Stomach (tissue), 9 donors: ENCODE results near the gene SPATA32. TPM values are rescaled to one million over a fixed set of nuclear protein-coding genes. Genes with fewer than 3 reads are reported as not detected.

Experiments
- DNase-seq, 2 donors: peaks; one replicate each; pipeline versions ENCODE4 v3.0.0 to v3.0.0-alpha.2; 2013 to 2019
- H3K27ac ChIP-seq, 5 donors: fragments of 200-600 bp in 4 of 5; sonication (generic) in 4 of 5; one replicate each; pipeline ENCODE4 v1.5.1; 2013 to 2019; ENCODE audit warnings: mild to moderate bottlenecking in 1 of 5, moderate library complexity in 1 of 5
- H3K27me3 ChIP-seq, 3 donors: fragments of 200-600 bp; sonication (generic); one replicate each; pipeline ENCODE4 v1.5.1; 2017 to 2019; ENCODE audit warnings: mixed run types in 1 of 3
- H3K36me3 ChIP-seq, 4 donors: fragments of 200-600 bp; sonication (generic); 1 replicate in 3 of 4; 2 replicates in 1 of 4; pipeline ENCODE4 v1.5.1; 2016 to 2019
- H3K4me1 ChIP-seq, 4 donors: fragments of 200-600 bp; sonication (generic); one replicate each; pipeline ENCODE4 v1.5.1; 2016 to 2019
- H3K4me3 ChIP-seq, 4 donors: fragments of 200-600 bp; sonication (generic) in 3 of 4; one replicate each; pipeline ENCODE4 v1.5.1; 2016 to 2019; ENCODE audit warnings: mild to moderate bottlenecking in 1 of 4
- H3K9me3 ChIP-seq, 4 donors: fragments of 200-600 bp; sonication (generic); one replicate each; pipeline ENCODE4 v1.5.1; 2016 to 2019
- CTCF ChIP-seq, 7 experiments: fragments of 450-650 bp in 4 of 7; fragments of 200-600 bp in 3 of 7; sonication (generic) in 3 of 7; IDR thresholded peaks; one replicate each; pipeline ENCODE4 v1.5.1; 2016 to 2019; ENCODE audit warnings: antibody characterized with exemption in 7 of 7, control low read depth in 2 of 7, mild to moderate bottlenecking in 1 of 7
- EP300 ChIP-seq: sonication (generic); formaldehyde crosslinking; IDR thresholded peaks from one replicate; pipeline ENCODE4 v1.6.1; 2017; ENCODE audit warnings: antibody characterized with exemption
- POLR2A ChIP-seq, 4 donors: fragments of 450-650 bp; IDR thresholded peaks; one replicate each; pipeline ENCODE4 v1.6.1; 2016; ENCODE audit warnings: antibody characterized with exemption in 4 of 4, control low read depth in 2 of 4, mild to moderate bottlenecking in 1 of 4, moderate library complexity in 1 of 4
- POLR2AphosphoS5 ChIP-seq, 3 donors: sonication (generic); formaldehyde crosslinking; IDR thresholded peaks; one replicate each; pipeline ENCODE4 v1.6.1; 2016; ENCODE audit warnings: antibody characterized with exemption in 3 of 3
- WGBS, 5 donors: extraction: QIAGEN DNeasy Blood & Tissue Kit in 3 of 5; methylation state at CpG; one replicate each; pipeline versions ENCODE4 v1.1.5 to v1.1.7; 2013 to 2018; 5-methylcytosine and 5-hydroxymethylcytosine counted together
- intact Hi-C: fragments of 100-400 bp; cut with DNase I; formaldehyde crosslinking; loops from one replicate; pipeline ENCODE4 v1.15.1; 2023; ENCODE audit warnings: low total_unique reads
- polyA plus RNA-seq, 3 donors: library from polyadenylated mRNA; stranded (reverse); fragments of 200-250 nt; gene quantifications; one replicate each; pipeline ENCODE4 v1.2.3, GENCODE V29; 2013
- total RNA-seq, 5 donors: library from RNA; depleted of rRNA; stranded (reverse); fragments of >200 nt; gene quantifications; one replicate each; pipeline versions ENCODE4 v1.1.0 to v1.2.3, GENCODE V29; 2014 to 2016
- donor health status: healthy with polysubstance abuse.
- donor health status: Bipolar disorder and iron deficiency.
- donor health status: healthy.

The SPATA32 gene
- total and polyA plus RNA-seq, 8 donors = not detected

GRCh38 chr17:45291171-45291805, 29.4 kb upstream of the SPATA32 start:
- WGBS, 5 donors = 37 to 48% (median 45%) methylated on average over 5 of the region's 5 CpGs

GRCh38 chr17:45290269-45290765, 28.4 kb upstream of the SPATA32 start:
- no peak for DNase-seq
- Histone ChIP-seq H3K9me3 (no peaks in the 10 kb centered on the region), H3K27ac (peak overlapping the region in 4 of 5 donors; percentile 79 to 88 (median 86)), H3K4me1 (peaks cover 78 to 93% (median 85%) of the 10 kb centered on the region in 4 donors), H3K4me3 (no peak overlapping the region), H3K36me3 (peaks cover 30 to 50% (median 49%) of the 10 kb centered on the region in 4 donors), H3K27me3 (no peaks in the 10 kb centered on the region)
- WGBS, 5 donors = 83 to 91% (median 86%) methylated on average over 11 of the region's 11 CpGs
- intact Hi-C loops = no loop called here
- TF ChIP-seq CTCF (IDR thresholded peaks at IDR 0.05) (no peak), POLR2AphosphoS5 (IDR thresholded peaks at IDR 0.05) (no peak), POLR2A (IDR thresholded peaks at IDR 0.05) (no peak), EP300 (no peak)

More at GRCh38 chr17:45291171-45291805, 29.4 kb upstream of the SPATA32 start:
- intact Hi-C loops = no loop called here
- Histone ChIP-seq H3K9me3 (no peaks in the 10 kb centered on the region), H3K4me1 (peaks cover 87 to 100% (median 94%) of the 10 kb centered on the region in 4 donors), H3K27me3 (no peaks in the 10 kb centered on the region), H3K27ac (peak overlapping the region in 4 of 5 donors; percentile 79 to 88 (median 86)), H3K4me3 (no peak overlapping the region), H3K36me3 (peaks cover 27 to 40% (median 40%) of the 10 kb centered on the region in 4 donors)
- peak in 1 of 3 donors; percentile 44 for TF ChIP-seq POLR2AphosphoS5 (IDR thresholded peaks at IDR 0.05)
- TF ChIP-seq CTCF (IDR thresholded peaks at IDR 0.05) = no peak
- no peak for TF ChIP-seq EP300
- TF ChIP-seq POLR2A (IDR thresholded peaks at IDR 0.05) = no peak
- DNase-seq = no peak

DNA sequence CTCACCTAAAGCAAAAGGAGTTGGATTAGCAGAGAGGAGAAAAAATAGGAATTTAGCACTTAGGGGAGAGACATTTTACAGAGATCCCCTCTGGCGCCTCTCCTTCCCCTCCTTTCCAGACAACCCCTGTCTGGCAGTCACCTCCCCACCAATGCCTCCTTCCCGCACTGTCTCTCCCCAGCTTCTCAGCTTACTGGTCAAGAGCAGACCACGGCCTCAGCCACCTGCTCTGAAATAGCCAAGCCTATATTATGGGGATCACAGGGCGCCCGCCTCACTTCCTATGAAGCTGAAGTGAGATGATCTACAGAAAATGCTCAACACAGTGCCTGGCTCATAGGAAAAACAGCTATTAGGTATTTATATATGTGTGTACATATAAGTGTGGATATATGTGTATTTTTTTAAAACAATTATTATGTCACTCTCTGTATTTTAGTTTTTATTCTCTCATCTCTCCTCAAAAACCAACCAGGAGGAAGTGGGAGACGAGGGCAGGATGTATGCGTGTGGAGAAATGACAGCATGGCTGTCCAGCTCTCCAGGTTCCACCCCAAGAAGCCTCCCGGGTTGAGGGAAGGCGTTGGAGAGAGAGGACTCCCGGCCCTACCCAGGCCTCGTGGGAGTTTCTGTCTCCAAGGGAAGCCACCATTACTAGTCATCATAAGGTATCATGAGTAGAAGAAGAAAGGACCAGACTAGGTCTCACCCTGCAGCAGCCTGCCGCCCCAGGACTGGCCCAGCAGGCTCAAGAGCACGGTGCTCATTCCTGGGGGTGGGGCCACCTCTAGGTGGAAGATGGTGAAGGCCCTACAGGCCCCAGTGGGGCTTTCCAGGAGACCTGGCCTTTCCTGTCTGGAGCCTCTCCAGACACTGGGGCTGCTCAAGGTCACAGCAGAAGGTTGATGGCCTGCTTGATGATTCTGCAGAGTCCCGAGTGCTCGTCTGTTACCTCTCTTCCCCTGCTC, 27.7 kb upstream of the SPATA32 start:
- H3K27me3 ChIP-seq = no peaks in the 10 kb centered on the region
- H3K36me3 ChIP-seq = peaks cover 37 to 57% (median 57%) of the 10 kb centered on the region in 4 donors
- H3K4me3 ChIP-seq = no peak overlapping the region
- peak; percentile 13 to 46 for DNase-seq
- peak overlapping the region; percentile 31 to 88 (median 85) for H3K27ac ChIP-seq
- 59 to 70% (median 67%) methylated on average over 15 of the region's 15 CpGs for WGBS, 5 donors
- peaks cover 70 to 93% (median 82%) of the 10 kb centered on the region in 4 donors for H3K4me1 ChIP-seq
- intact Hi-C loops = no loop called here
- TF ChIP-seq POLR2A (IDR thresholded peaks at IDR 0.05) (no peak), EP300 (no peak), CTCF (IDR thresholded peaks at IDR 0.05) (no peak), POLR2AphosphoS5 (IDR thresholded peaks at IDR 0.05) (no peak)
- no peaks in the 10 kb centered on the region for H3K9me3 ChIP-seq

- Histone ChIP-seq H3K36me3 (peaks cover 44 to 65% (median 64%) of the 10 kb centered on the region in 4 donors), H3K4me3 (no peak overlapping the region), H3K27ac (peak overlapping the region; percentile 31 to 88 (median 85)), H3K9me3 (no peaks in the 10 kb centered on the region), H3K4me1 (peaks cover 66 to 93% (median 82%) of the 10 kb centered on the region in 4 donors), H3K27me3 (no peaks in the 10 kb centered on the region)
- intact Hi-C loops = no loop called here
- peak; percentile 61 to 85 (median 77) for TF ChIP-seq POLR2AphosphoS5 (IDR thresholded peaks at IDR 0.05)
- TF ChIP-seq EP300 = peak; percentile 92
- TF ChIP-seq POLR2A (IDR thresholded peaks at IDR 0.05) = no peak
- DNase-seq = peak; percentile 73 to 81
- 25 to 50% (median 41%) methylated on average over 10 of the region's 10 CpGs for WGBS, 5 donors
These were observed 26.9 kb upstream of the SPATA32 start for GRCh38 chr17:45288825-45289224.
